Midbrain (tissue), 1 donor: ENCODE data around the gene GABRA5.
"Not testable (repeated sequence)": the region's sequence is repeated elsewhere in the genome, so short reads cannot be mapped to it uniquely, and the experiment has no call there.

Experiments used
- DNase-seq: peaks from one replicate; lab custom pipeline; 2025; lab: John Stamatoyannopoulos, UW

GABRA5 gene

DNA sequence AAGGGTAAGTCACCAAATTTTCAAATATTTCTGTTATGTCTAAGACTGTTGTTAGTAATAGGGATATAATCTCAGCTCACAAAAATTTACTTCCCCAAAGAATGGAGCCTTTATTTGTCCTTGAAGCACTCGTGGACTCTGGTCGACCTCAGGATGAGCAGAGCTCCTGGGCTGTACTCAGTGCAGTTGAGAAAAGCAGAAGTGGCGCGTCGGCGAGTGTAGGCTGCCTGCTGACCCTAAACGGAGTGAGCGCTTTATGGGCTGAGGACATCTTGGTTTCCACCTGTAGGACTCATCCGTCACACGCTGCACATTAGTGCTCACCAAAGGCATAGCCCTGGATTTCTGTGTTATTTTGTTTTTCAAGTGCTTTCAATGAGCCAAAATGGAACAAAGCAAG is 11.0 kb downstream of the GABRA5 start:
- no peak for DNase-seq

DNA sequence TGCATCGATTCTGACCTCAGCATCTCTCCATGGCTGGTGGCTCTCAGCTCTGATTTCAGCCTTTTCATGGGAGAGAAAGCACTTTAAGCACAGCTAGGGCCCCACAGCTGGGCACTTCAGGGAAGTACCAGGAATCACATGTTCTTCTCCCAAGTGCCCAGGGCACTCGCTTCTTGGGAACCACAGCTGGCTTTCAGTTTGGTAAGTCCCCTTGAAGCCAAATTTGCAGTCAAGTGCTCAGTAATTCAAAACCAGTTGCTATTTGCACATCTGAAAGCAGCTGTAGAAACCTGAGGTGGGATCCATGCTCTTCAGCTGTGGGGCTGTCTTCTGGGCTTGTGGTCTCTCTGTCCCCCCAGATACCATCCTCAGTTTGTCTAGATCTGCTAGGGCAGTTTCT is 12.8 kb downstream of the GABRA5 start:
- no peak for DNase-seq

DNA sequence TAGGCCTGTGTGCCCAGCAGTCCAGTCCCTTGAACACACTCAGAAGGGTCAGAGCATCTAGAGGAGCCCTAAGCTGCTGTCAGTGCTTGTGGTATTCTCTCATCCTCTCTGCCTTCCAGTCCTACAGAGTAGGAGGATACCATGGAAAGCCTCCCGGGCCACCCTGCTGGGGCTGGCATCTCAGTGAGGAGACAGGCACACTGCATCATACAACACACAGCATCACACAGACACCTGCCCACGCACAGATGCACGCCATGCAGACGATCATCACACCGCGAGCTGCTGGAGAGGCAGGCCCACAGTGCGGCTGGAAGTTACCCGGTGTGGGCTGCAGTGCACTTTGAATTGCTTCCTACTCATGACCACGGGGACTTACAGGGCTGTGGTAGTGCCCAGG is 15.2 kb downstream of the GABRA5 start:
- no peak for DNase-seq

DNA sequence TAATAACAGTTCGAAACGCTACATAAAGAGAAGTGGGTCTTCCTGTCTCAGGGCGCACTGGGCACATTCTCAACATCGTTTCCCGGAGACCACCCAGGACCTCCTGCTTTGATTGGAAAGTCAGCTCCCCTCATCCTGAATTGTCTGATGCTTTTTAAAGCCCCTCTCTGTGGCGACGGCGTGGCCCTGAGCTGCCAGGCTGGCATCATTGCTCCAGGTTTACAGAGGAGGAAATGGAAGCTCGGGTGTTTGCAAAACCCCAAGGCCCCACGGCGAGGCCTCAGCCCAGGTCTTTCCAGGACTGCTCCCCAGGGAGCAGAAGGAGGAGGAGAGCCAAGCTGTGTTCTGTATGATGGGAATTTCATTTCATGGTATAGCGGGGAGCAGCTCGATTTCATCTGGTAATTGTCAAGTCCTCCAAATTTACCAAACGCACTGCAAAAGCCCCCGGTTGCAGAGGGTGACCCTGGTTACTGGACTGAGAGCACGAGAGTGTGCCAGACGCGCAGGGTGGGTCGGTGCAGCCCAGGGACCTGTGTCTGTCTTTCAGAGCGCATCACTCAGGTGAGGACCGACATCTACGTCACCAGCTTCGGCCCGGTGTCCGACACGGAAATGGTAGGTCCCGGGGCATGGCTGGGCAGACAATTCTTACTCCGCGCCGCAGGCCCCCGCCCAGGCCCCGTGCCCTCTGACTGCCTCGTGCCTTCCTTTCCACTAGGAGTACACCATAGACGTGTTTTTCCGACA is 15.9 kb downstream of the GABRA5 start:
- DNase-seq: no peak

DNA sequence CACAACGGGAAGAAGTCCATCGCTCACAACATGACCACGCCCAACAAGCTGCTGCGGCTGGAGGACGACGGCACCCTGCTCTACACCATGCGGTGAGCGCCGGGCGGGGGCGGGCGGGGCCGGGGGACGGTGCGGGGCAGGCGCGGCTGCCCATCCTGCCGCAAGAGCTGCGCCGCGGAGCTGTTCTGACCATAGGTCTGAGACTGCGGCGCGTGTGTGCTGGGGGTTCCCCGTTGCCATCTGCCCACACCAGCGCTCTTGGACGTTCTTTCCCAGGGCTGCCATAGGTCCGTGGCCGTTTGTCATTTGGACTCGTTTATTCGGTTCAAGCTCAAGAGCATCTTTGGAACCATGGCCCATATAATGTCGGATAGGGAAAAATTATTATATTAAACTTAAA is 16.6 kb downstream of the GABRA5 start:
- DNase-seq: no peak

DNA sequence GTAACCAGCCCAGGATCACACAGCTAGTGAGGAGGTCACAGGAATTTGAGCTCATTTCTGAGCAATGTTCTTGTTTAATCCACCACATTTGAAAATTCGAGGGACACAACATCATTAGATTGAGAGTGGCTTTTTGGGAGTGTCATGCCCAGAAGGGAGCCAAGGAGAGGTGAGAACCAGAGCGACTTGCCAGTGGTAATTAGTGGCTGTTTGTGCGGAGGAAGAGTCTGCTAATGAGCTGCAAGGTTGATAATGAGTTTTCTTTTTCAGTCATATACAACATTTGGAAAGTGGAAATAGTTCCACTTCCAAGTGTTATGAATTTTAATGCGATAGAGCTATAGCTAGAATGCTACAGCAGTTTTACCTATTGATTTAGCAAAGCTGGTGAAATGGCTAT is 19.7 kb downstream of the GABRA5 start:
- no peak for DNase-seq

DNA sequence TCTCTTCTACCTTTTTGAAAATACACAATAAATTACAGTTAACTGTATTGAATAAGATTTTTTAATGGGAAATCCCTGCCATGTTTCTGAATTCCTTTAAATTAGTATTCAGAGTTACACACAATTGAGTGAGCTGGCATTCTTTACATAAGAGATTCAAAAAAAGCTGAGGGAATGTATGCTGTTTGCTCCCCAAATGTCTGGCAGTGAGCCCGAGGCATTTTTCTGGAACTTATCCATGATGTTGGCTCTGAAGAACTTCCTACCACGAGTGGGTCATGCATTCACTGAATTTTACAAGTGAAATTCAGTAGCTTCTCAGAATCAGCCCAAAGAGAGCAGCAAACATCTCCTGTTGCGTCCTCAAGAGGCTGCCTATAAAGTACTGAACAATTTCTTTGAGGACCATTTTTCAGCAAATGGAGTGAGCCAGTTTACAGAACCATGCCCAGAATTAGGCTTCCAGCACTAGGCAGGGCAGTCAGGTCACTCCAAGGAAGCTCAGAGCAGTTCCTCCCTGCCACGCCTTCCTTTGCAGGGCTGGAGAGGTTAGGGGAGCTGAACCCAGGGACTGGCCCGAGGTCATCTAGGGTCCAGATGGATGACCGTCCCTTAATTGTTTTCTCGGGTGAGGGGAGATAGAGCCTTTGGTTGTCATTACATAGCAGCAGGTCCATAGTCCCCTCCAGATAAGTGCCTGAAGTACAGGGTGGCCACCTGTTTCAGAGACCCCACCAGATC is 21.2 kb downstream of the GABRA5 start:
- DNase-seq: no peak

DNA sequence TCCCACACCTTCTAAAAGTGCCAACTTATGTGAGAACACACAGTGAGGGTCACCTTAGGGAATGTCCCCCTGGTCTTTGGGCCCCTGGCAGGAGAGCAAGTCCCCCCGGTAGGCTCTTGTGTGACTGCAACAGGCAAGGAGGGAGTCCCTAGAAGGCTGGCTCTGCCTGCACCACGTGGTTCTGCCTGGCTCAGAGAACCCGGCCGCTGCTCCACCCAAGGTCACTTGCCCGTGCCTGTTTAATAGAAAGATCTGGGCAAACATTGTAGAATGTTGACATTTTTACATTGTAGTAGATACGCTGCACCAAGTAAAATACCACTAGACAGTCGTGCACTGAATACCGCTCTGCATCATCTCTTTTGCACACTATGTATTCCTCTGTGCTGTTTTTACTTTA is 21.9 kb downstream of the GABRA5 start:
- no peak for DNase-seq

DNA sequence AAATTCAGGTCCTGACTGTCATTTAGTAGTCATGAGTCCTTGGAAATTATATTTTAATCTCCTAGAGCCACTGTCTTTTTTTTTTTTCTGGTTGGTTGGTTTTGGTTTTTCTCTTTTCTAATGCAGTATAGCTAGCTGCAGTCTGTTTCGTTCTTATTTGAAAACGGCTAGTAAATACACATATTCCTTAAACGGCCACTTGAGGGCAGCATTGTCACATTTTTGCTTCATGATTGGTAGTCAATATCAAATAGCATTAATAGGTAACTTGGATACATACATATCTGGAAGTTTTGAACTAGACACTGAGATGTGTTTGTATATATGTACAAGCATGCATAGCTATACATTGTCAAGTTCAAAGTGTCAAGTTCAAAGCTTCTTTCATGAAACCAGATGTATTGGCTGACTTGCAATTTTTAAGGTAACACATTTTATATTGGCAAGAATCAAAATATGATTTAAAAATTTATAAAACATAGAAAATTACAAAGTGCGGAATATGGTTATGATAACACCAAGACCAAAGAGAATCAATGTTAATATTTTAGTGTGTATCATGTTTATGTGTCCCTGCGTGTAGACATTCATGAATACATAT is 22.5 kb downstream of the GABRA5 start:
- peak; percentile 83 for DNase-seq

DNA sequence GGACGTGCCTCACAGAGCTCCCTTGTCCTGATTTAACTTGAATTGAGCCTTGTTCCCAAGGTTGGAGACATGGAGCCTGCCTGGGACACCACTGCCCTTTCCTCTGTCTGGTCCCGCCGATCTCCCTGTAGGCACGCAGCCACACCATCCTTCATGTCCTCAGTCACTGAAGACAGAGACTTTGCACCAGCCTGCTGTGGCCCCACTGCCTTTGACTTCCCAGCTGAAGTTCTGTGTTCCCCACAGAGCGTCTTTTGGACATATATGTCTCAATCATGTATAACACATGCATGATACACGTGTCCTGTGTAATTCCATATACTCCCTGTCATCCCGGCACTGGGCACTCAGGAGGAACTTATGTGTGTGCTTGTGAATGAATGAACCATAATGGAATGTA is 23.6 kb downstream of the GABRA5 start:
- no peak for DNase-seq

DNA sequence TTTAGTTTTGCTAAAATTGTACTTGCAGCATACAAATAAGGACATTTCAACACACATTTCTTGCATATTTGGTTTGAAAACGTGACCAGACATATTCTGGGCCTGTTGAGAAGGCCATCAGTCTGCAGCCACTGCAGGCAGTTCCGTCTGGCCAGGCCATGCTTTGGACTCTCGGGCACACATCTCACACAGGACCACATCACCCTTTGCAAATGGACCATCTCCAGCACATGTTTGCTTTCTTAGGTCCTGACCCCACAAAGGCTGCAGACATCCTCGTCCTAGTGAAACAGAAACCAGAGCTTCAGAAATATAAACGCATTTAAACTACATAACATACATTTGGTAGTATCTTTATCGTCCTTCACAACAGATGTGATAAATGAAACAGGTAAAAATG is 24.1 kb downstream of the GABRA5 start:
- DNase-seq: no peak

DNA sequence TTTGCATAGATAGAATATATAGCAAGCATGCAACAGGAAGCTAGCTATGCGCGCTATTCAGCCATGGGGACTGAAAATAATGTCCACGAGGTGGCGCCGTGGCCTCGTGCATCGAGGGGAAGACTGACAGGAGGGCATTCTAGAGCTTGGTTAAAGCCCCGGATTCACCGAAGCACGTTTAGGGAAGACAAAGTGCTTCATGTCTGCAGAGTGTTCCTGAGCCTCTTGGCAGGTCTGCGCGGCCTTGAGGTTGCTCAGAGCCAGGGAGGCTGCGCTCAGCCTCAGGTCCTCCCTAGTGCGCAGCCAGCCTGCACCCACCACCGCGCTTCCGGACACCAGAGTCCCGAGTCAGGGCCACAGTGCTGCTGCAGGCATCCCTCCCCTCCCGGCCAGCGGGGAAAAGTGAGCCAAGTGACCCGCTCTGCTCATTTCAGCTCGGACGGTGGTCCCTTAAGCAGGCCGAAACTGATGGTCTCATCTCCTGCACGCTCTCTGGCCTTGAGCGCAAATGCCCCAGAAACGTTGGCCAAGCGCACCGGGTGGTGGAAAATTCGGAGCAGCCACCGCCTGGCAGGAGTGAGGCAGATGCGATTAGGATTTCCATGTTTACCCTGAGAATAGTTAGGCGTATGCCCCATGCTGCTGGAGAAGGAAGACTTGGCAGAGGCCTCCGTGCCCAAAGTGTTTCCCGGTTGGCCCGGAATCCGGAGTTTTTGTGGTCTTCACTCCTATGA is 24.8 kb downstream of the GABRA5 start:
- DNase-seq: peak; percentile 81

DNA sequence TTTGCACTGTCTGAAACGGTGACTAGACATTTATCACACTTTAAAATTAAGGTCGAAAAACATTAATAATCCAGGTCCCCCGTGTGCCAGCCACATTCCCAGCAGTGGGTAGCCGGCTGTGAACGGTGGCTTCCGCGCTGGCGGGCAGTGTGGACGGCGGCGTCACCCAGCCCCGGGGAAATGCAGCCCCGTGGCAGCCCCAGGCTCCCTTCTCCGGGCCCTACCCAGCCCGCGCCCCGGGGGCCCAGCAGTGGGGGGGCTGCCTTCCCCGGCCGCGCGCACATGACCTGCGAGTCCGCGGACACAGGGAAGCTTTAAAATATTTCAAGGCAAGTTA is 25.3 kb downstream of the GABRA5 start:
- DNase-seq: no peak

DNA sequence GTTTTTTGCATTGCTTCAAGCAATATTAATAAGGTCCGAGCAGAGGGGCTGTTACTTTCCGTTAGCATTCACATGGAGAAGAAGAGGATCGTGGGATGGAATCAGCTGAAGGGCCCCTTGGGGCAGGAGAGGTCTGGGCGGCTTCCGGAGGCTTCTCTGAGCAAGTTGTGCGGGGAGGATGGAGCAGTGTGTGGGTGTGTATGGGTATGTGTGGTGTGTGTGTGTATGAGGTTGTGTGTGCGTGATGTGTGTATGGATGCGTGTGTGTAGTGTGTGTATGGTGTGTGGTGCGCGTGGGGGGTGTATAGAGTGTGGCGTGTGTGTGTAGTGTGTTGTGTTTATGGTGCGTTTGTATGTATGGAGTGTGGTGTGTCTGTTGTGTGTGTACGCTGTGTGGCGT is 25.8 kb downstream of the GABRA5 start:
- no peak for DNase-seq

DNA sequence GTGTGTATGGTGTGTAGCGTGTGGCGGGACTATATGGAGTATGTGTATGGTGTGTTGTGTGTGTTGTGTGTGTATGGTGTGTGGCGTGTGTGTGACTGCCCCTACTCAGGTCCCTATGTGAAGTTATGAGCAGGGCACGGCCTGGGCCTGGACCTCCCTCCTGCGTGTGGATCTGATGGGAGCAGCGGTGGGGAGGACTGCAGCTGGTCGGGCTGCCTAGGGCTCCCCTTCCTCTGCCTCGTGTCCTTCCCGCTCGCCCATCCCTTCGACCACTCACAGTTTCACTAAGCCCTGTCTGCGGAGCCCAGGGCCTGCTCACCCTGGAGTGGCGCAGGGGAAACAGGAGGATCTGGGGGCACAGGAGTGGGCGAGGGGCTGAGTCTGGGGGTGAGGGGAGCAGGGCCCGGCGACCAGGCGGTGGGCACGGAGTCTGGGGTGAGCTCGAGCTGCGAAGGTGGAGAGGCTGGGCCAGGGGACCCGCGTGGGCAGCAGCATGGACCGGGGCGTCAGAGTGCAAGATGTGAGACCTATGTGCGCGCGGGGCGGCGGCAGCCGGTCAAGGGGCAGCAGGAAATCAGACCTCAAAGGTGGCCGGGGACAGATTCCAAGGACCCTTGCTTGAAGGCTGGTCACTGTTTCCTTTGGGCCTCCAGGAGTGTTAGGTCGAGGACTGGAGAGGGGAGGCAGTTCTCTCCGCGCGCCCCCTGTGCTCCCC is 26.6 kb downstream of the GABRA5 start:
- DNase-seq: no peak

DNA sequence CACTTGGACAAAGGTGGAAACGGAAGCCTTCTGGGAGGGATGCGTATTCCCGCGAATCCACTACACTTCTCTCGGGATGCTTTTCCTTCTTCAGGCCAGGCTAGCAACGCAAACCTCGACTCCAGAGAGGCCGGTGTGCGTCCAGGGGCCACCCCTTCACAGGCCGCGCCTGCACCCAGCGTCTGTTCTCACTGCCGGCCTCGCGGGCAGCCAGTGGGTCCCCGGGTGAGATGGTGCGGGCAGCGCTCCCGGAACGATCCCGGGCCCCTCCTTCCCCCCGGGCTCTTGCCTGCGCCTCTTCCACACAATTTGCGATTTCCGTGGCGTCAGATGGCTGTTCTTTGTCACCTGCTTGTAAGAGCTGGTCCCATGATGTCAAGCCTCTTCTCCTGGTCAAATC is 27.3 kb downstream of the GABRA5 start:
- DNase-seq: no peak

DNA sequence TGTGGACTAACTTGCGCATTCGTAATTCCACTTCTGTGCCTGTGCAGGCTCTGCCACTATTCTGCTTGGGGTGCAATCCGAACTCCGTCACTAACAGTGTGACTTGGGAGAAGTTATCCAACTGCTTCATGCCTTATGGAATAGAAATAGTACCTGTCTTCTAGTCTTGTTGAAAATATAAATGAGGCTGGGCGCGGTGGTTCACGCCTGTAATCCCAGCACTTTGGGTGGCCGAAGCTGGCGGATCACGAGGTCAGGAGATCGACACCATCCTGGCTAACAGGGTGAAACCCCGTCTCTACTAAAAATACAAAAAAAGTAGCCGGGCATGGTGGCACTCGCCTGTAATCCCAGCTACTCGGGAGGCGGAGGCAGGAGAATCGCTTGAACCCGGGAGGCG is 28.5 kb downstream of the GABRA5 start:
- not testable (repeated sequence) for DNase-seq

DNA sequence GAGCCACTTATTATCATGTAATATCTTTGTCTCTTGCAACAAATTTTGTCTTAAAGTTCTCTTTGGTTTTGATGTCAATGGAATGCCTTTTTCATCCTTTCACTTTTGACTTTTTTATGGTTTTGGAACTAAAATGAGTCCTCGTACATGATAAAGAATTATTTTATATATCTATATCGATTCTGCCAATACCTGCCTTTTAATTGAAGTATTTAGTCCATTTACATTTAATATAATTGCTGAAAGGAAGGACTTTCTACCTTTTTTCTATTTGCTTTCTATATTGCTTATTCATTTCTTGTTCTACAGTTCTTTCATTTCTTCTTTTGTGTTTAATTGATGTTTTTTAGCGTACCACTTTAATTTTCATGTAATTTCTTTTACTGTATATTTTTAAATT is 32.8 kb downstream of the GABRA5 start:
- DNase-seq: no peak

DNA sequence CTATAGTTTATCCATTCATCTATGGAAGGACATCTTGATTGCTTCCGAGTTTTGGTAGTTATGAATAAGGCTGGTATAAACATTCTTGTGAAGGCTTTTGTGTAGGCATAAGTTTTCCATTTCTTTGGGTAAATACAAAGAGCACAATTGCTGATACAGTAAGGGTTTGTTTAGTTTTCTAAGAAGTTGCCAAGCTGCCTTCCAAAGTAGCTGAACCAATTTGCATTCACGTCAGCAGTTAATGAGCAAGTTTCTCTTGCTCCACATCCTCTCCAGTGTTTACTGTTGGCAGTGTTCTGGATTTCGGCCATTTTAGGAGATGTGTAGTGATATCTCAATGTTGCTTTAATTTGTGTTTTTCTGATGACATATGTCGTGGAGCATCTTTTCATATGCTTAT is 34.2 kb downstream of the GABRA5 start:
- DNase-seq: no peak

DNA sequence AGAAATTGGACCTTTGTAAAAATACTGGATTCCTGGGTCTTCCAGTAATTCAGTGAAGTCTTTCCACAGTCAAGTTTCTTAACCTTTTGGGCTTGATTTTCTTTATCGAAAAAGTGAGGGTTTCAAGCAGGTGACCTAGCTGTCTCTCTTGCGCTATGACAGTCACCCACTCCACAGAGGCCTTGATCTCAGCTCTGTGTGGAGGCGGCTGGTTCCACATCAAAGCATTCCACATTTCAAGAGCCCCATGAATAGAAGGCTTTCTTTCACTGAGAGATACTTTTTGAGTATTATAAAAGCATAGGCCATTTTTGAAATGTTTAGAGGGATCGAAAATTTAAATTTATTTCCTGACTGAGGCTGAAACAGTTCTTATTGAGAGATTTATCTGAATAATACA is 43.9 kb downstream of the GABRA5 start:
- DNase-seq: no peak

DNA sequence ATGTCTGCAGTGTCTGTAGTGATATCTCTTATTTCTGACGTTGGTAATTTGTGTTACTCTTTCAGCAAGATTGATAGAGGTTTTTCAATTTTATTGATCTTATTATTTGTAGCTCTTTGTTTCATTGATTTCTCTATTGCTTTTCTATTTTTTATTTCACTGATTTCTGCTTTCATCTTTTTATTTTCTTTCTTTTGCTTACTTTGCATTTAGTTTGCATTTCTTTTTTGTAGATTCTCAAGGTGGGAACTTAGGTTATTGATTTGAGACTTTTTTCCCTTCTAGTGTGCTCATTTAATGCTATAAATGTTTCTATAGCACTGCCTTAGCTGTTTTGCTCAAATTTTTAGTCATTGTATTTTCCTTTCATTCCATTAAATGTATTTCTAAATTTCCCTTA is 54.6 kb downstream of the GABRA5 start:
- DNase-seq: no peak

DNA sequence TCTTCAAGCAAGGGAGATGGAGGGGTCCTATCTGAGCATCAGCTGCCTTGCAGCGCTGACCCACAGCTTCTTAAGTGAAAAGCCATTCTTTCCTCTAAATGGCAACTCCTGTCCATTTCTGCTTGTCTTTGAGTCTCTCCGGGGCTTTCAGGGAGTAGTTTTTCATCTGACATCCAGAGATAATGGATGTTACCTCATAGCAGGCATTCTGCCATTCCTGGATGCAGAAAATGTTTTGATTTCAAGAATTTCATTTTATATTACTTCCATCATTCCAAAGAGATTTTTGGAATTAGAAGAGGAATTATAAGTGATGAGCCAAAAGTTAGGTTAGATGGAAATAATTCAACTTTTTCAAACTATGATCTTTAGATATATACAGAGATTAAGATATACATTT is 59.2 kb downstream of the GABRA5 start:
- no peak for DNase-seq
